Hematopoietic multipotent progenitor cell treated with erythropoietin and hydrocortisone succinate and interleukin-3 and kit ligand, for 4 days (in vitro differentiated cells): Measurements from ENCODE around the gene SLC40A1.
"Not testable (repeated sequence)": the region's sequence is repeated elsewhere in the genome, so short reads cannot be mapped to it uniquely, and the experiment has no call there.

Experiments
- DNase-seq: peaks from one replicate; pipeline ENCODE4 v3.0.0-alpha.2; 2015

Gene SLC40A1, protein sequence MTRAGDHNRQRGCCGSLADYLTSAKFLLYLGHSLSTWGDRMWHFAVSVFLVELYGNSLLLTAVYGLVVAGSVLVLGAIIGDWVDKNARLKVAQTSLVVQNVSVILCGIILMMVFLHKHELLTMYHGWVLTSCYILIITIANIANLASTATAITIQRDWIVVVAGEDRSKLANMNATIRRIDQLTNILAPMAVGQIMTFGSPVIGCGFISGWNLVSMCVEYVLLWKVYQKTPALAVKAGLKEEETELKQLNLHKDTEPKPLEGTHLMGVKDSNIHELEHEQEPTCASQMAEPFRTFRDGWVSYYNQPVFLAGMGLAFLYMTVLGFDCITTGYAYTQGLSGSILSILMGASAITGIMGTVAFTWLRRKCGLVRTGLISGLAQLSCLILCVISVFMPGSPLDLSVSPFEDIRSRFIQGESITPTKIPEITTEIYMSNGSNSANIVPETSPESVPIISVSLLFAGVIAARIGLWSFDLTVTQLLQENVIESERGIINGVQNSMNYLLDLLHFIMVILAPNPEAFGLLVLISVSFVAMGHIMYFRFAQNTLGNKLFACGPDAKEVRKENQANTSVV

DNA sequence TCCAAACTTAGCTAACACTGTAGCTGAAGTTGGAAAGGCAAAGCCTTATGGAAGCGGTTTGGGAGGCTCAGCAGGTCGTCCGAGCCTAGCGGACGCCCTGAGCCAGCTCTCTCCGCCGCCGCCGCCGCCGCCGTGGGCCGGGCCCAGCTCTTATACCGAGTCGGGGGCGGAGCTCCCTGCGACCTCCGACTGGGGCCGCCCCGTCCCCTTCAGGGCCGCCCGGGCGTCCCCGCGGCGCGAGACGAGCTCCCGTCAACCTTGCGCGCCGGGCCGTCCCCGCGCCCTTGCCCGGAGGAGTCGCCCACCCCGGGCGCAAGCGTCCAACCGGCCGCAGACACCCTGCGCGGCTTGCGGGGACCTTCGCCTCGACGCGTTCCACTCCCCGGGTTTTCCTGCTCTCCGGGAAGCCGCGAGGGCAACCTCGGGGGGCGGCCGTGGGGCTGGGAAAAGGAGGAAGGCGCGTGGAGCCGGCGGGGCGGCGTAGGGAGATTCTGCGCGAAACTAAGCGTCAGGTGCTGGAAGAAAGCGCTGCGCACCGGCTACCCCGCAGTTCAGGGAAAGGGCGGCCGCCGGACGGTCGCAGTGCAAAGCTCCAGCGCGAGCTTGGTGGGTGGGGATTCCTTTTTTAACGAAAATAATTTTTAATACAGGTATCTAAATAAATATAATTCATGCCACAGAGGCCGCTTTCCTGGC, at the start of gene SLC40A1:
Gene SLC40A1 (minus strand): TSS at position 129 of the 696 bp plus-strand sequence. CDS start 326 bp downstream, outside the sequence.
- peak; percentile 95 for DNase-seq

DNA sequence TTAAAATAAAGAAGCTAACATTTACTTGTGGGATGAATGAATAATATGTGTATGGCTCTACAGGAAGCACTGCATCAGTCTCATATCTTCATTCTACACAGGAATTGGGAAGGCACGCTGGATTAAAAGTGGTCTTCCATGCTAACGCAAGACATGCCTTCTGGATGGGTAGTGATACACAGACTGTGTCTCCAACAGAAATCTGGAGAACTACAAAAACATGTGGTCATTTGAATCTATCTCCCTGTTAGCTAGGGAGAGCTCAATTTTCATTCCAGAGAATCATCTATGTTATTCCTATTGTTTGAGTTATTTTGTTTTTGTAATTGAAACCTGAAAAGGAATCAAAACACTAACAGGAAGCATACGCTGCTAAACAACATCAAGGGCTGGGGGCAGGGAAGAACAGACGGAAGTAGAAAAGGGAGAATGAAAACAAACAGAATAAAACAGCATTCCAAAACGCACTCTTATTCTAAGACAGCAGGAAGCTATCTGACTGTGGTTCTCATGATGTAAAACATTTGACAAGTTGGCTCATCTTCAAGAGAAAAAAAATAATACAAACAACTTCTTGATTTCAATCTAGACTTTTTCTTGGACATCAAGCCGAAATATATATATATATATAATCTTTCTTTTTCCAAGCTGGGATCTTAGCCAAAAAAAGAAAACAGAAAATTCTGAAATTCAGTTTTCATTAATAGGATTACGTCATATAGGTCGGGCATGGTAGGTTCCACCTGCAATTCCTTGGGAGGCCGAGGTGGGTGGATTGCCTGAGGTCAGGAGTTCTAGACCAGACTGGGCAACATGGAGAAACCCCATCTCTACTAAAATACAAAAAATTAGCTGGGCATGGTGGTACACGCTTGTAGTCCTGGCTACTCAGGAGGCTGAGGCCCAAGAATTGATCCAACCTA, 49.2 kb upstream of the SLC40A1 start:
- no peak for DNase-seq

DNA sequence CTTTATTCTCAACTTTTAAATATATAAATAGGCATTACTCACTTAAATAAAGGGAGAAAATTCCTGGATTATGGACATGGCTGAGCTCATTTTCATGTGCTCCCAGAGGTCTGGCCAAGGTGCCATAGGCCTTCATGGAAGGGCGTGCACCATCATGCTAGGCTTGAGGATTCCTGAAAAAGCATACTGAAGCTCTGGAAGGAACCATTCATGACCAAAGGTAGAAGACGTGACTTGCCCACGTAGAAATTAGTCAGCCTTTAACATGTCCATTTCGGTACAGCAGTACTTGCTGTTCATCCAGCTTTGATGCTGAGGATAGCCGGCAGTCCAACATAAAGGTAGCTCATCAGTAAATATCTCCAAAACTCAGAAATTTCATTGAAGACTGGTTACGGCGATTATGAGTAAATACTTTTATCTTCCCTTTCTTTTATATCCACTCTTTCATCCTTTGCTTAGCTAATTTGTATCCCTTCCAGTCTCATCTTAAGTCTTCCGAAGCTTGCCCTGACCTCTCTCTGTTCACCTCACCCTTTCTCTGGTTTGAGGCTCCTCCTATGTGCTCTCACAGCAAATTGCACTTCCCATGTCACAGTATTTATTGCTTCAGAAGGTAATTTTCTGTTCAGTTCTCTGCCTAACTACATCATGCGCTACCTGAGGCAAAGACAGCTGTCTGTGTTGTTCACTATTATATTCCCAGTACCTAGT, 48.4 kb upstream of the SLC40A1 start:
- DNase-seq = peak; percentile 79

DNA sequence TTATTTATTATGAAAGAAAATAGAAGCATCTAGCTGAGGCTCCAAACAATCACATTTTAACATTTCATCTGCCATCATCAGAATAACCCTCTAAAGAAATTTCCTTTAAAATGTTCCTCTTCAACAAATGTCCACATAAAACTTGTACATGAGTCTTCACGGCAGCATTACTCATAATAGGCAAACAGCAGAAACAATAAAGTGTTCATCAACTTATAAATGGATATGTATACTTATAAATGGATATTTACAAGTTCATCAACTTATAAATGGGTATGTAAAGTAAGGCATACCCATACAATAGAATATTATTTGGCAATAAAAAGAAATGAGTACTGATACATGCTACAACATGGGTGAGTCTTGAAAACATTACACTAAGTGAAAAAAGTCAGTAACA, 47.2 kb upstream of the SLC40A1 start:
- no peak for DNase-seq

DNA sequence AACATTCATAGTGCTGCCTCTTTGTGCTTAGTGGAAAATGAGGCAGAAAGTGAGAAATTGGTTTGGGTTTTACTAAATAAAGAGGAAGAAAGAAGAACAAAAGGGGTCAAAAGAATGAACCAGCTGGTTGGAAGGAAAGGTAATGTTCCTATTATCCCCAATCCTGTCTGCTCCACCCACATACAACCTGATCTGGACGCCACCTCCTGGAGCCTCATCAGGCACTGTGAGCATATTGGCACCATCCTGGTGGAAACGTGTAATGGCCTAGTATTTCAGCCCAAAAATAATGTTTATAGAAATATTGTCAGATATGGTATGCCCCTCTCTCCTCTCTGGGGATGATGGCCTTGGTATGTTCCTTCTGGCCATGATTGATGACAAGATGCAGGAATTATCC, 45.0 kb upstream of the SLC40A1 start:
- no peak for DNase-seq

DNA sequence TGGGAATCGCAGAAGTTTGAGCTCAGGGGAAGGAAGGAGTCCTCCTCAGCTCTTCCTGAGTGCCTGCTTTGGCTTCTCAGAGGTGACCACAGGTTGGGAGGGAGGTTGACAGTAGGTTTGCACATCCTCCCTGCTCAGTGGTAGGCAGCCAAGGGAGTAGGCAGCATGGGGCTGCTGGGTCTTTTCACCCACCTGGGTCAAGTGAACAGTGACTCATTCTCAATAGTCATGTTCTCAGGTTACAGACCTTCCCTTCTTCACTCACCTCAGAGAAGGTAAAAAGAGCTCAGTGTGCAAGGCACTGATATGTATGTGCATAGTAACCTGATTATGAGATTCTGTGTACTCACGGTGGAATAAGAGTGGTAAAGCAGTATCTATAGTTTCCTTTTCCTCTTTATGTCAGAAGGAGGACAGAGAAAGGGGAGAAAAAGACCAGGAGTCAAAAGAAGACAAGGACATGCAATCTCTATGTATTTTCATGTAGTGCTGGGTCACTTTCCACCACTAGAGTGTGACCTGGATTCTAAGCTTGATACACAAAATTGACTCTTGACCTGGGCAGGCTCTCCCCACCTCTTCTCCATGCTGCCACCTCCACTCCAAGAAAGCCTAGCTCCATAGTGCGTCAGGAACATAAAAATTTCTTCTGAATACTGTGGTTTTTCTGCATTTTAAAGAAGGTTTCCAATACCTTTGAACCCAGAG, 44.2 kb upstream of the SLC40A1 start:
- no peak for DNase-seq

DNA sequence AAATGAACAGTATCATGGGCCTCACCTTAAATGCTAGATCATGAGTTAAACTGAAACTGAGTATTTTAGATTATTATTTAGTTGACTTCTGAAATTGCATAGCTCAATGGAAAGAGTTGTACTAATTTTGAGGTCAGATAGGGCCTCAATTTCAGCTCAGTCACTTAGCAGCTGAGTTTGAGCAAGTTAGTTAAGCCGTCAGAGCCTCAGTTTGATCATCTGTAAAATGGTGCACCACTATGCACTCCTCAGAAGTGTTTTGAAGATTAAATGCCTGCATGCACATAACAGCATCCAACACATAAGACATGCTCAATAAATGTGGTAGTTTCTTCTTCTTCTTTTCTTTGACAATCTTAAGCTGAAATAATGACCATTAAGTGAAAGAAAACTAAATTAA, 42.5 kb upstream of the SLC40A1 start:
- no peak for DNase-seq

DNA sequence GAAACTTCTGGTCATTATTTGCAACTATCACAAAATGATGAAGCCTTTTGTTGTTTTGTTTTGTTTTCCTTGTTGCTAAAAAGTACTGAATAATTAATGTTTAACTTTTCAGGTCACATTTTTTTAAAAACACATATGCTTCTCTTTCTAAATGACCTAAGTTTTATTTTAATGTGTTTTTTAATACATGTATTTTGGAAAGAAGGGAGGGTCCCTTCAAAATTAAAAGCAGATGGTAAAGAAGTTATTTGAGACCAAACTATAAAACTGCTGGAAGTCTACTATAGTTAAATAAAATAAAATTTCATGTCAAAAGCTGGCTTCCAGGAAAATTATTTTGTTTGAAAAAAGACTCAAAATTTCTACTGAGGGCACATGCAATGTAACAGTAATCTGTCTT, 41.2 kb upstream of the SLC40A1 start:
- DNase-seq = no peak

DNA sequence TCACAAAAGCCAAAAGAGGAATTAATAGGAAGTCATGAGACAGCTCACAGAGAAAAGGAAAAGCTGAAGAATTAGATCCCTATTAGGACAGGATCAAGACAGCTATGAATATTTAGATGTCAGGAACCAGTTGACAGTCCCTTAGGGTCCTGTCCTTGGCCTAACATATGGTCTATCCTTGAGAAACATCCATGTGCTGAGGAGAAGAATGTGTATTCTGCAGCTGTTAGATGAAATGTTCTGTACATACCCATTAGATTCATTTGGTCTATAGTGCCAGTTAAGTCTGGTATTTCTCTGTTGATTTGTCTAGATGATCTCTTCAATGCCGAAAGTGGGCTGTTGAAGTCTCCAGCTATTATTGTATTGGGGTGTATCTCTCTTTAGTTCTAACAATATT, 37.6 kb upstream of the SLC40A1 start:
- no peak for DNase-seq

DNA sequence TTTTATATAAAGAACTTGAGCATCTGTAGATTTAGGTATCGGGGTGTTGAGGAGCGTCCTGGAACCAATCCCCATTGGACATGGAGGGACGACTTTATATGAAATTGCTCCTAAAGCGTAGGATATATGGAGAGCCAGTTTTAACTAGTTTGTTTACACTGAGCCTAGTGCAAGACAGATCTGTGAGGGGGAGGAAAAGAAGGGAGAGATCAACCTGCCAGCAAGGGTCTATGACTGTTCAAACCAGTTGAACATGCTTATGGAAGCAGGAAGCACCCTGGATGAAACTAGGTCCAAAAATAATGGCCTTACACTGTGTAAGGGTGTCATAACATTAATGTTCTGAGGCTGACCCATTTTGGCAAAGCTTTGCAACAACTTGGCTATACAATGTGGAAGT, 34.0 kb upstream of the SLC40A1 start:
- no peak for DNase-seq

DNA sequence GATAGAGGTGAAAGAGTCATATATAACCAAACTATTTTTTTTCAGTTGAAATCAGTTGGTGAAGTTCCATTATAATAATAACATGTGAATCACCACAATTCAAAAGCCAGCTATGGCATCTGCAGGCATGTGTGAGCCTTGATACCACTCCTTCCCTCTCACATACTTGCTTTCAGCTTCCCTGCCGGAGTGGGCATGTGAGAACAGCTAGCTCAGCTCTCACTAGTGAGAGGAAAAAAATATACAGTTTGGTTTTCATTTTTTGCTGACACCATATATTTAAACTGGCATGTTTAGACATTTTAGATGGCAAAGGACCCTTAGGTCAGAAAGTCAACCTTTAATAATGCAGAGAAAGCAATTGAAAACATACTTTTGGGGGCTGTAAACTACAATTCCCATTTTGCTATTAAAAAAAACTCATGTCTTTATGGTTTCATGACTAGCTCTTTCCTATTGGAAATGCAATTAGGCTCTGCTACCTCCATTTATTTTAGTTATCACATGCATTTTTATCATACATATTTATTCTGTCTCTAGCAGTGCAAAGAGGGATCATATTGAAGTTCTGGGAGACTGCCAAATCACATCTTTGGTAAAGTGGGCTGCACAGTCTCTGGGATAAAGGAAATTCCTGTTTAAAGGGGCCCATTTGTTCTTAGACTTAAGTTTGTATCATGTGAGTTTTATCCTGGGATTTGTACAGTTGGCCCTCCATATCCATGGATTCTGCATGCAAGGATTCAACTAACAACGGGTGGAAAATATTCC, 33.2 kb upstream of the SLC40A1 start:
- DNase-seq = peak; percentile 82

DNA sequence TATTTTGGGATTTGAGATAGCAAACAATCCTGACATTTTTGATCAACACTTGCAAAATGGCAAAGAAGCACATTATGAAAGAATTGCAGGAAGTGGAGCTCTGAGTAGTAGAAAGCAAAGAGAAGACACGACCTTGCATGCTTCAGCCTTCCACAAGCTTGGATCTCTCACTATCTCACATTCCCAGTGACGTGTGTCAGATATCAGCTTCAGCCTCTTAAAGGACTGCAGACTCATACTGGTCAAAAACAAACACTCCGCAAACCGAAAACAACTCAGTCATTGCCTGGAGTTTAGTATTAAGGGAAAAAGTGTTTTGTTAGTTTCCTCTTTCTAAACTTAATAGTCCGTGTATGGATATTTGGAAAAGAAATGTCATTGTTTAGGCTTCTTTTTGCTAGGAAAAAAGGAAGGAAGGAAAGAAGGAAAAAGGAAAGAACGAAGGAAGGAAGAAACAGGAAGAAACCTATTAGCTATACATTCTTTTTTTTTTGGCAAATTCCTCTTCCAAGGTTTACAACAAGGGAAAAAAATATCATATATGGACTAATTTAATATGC, 32.6 kb upstream of the SLC40A1 start:
- DNase-seq = peak; percentile 90

DNA sequence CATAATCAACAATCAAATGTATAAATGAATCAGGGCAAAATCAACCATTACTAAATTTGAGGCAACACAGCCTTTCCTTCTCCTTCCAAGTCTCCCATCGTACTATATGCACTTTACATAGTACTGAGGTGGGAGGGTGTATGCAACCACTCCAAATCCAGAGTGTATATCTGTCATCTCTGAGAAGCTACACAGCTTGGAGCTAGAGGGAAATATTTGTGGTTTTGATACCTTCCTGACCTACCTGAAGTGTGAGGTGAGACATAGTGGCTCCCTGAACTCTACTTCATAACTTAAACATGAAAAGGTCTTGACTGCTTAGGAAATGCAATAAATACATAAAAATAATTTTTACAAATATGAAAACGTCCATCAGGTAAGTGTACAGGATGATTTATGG, 30.1 kb upstream of the SLC40A1 start:
- no peak for DNase-seq

DNA sequence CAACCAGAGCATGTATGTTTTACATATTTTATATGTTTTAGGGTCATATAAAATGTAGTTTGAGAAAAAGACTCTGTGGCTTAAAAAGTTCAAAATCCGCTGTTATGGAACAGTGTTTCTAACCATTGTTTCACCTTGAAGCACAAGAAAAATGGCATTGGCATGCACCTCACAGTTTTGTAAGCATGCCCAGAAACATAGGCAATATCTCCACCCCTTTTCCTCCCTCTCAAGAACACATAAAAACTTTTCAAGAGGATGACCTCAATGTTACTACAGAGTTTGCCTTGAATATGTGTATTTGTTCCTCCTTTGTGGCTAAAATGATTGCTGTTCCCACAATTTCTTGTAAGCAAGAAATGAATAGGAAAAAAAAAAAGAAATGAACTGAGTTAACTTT, 29.3 kb upstream of the SLC40A1 start:
- DNase-seq = peak; percentile 35

DNA sequence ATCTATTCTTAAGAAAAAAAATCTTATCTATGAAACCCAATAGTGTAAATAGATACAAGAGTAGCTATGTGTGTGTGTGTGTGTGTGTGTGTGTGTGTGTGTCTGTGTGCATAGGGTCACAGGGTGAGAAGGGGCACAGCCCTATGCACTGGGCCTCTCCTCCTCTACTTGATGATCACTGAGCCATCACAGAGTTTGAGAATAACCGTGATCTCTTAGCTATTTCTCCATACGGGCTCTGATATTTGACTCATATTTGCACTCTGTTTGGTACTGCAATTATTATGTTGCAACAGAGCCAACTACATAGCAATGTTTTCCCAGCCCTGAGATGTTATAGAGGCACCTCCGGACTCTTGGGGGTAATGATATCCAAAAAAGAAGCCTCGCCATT, 28.8 kb upstream of the SLC40A1 start:
- peak; percentile 36 for DNase-seq

DNA sequence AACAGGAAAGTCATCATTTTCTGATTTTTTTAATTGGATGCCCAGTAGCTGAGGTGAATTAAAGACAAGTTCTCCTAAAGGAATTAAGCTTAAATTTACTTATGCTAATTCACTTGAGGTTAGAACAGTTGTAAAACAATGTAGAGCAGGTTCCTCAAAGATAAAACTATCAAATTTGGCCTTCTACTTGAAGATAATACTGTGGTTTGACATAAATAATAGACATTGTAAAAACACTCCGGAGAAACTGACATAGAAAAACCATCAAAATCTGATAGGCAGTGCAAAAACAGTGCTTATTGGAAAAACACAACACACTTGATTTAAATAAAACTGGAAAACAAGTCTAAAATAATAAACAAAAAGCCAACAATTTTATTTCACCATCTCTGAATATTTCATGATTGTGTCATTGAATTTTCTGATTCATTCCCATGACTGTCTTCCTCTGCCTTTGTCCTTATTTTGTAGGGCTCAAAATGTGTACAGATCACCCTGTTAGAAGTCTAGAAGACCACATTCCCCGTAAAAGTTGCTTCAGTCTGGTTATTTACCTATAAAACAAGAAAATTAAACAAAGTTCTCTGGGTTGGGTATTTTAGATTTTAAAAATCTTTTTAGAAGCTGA, 28.3 kb upstream of the SLC40A1 start:
- peak; percentile 89 for DNase-seq

DNA sequence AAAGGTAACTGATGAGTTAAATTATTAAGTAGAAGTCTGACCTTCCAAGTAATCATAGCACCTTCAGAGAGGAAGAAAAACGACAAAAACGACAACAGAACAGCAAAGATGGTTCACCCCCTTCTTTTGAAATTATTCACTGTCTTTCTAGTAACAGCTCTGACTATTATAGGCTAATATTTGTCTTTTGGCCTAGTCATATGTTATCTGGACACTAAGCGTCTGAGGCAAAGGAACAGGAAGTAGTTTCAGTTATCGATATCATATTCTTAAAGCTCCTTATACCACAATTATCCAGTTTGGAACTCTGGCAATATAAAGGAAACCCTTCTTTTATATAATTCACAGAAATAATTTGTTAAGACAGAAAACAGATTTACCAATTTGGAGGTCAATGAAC, 27.6 kb upstream of the SLC40A1 start:
- DNase-seq = peak; percentile 66

DNA sequence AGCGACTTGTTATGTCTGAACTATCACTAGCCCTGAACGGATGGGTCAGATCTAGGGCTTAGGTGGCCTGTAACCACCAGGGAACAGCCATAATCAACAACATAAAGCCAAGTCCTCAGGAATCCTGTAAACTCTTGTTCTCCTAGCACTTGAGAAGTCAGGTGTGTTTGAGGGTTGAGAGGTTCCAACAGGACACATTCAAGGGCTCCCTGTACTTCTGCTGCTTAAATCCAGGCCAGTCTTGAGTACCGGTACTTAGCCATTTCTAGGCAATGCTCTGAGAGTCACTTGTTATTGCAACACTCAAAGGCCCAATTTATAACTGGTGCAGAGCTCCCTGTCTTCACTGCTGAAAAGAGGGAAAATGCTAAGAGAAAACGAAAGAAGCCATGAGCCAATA, 21.6 kb upstream of the SLC40A1 start:
- no peak for DNase-seq

DNA sequence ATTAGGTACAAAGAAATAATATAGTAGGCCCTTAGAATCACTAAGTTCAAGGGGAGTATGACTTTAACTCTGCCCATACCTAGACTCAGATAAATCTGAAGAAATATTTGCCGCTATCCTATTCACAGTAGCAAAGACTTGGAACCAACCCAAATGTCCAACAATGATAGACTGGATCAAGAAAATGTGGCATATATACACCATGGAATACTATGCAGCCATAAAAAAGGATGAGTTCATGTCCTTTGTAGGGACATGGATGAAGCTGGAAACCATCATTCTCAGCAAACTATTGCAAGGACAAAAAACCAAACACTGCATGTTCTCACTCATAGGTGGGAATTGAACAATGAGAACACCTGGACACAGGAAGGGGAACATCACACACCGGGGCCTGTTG, 21.1 kb upstream of the SLC40A1 start:
- DNase-seq = not testable (repeated sequence)

DNA sequence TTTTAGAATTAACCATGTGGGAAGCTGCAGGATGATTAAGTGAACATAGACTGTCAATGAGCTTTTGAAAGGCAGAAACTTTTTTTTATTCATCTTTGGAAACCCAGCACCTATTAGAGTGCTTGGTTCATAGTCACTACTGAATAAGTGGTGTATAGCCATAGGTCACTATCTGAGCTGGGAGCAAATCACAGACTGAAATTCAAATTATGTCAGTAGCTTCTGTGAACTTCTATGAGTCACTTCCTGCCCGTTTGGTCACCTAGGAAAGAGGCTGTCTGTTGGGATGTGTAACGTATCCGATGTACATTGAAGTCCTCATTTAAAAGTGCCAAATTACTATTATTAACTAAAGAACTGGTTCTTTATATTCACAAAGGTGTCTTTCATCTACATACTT, 20.5 kb upstream of the SLC40A1 start:
- DNase-seq = peak; percentile 39
